NCI-H2029 treated with DMSO at 0.1 percent for 48 hours (cell line): ENCODE results near the gene RSPH3.
"Not testable (repeated sequence)": the region's sequence is repeated elsewhere in the genome, so short reads cannot be mapped to it uniquely, and the experiment has no call there.

Experiments used
- DNase-seq: peaks from one replicate; lab custom pipeline; 2025; lab: John Stamatoyannopoulos, UW

RSPH3 gene

DNA sequence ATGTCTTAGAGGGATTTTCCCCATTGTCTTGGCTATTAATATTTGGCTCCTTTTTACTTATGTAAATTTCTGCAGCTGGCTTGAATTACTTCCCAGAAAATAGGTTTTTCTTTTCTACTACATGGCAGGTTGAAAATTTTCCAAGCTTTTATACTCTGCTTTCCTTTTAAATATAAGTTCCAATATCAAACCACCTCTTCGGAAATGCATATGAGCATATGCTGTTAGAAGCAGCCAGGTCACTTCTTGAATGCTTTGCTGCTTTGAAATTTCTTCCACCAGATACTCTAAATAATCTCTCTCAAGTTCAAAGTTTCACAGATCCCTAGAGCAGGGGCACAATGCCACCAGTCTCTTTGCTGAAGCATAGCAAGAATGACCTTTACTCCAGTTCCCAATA, 25.2 kb upstream of the RSPH3 start:
- DNase-seq: not testable (repeated sequence)

DNA sequence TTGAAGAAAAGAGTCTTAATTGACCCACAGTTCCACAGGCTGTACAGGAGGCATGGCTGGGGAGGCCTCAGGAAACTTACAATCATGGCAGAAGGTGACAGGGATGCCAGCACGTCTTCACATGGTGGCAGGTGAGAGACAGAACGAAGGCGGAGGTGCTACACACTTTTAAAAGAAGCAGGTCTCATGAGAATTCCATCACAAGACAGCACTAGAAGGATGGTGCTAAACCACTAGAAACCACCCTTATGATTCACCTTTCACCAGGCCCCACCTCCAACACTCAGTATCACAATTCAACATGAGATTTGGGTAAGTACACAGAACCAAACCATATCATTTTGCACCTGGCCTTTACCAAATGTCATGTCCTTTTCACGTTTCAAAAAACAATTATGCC, 23.9 kb upstream of the RSPH3 start:
- DNase-seq: no peak

DNA sequence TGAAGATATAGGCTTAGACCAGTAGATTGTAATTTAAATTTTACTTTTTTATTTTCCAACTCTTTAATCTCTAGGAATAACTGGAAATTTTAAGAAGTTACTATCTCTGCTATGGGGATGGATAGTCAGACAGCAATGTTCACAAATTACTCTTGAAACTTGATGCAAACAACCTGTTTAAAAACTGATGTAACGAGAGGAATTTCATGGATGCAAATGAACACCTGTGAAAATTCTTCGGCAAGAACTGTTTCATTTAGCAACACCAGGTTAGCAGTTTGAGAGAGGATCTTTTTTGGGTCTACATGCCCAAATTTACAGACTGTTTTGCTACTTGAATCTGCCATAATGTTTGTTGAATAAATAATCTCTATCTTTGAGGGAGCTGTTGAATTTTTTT, 20.0 kb upstream of the RSPH3 start:
- no peak for DNase-seq

DNA sequence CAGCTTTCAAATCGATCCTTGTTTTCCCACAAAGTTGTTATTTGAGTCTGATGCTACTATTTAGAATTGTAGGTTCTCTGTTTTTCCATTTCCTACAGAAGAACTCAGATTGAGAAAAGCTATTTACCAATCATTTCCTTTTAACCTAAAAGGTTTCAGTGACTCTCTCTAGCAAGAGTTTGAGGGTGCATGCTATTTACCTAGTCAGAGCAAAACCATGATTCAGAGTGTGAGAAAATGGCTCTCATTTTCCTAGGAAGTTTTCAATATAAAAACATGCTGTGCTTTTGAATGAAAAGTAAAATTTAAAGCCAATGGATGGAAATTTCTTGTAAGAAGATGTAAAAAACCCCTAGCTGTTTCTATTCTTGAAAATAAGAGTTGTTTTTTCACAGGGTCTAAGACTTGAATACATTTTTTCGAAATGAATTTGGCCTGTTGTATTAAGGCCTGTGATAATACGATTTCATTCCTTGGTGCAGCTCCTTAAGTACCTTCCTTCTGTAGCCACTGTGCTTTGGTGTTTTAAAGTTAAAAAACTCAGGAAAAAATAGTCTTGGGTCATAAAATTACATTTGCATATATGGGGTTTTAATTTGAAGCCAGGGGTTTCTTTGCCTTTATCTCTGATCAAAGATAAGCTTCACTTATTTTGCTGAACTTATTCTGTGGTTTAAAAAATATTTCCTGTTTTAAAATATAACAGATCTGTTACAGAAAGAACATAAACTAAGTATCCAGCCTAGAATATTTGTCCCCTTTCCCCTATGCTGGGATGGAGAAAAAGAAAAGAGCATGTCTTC, 18.0 kb upstream of the RSPH3 start:
- DNase-seq: no peak

DNA sequence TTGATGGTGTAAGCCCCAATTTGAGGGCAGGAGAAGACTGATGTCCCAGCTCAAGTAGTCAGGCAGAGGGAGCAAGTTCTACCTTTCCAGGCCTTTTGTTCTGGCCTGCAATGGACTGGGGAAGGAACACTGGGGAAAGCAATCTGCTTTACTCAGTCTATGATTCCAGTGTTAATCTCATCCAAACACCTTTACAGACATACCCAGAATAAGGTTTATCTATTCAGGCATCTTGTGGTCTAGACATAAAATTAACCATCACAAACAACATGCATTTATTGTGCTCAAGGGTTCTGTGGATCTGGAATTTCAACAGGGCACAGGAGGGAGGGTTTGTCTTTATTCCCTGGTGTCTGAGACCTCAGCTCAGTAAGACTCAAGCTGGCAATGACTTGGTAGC, 14.4 kb upstream of the RSPH3 start:
- no peak for DNase-seq

DNA sequence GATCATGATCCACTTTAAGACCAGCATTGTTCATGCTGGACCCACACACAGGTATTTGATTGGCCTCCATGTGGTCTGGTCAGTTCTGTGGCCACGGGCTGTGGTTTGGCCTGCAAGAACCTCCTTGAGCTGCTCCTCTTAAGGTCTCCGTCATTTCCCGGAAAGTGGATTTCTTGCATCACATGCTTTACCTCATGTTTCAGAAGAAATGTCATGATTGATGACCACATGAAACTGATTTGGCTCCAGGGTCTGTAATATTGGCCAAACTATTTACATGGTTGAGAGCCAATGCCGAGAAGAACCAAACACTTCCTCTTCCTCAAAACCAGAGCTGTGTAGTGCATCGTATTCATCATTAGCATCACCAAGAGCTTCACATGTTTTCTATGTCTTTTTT, 13.2 kb upstream of the RSPH3 start:
- no peak for DNase-seq

DNA sequence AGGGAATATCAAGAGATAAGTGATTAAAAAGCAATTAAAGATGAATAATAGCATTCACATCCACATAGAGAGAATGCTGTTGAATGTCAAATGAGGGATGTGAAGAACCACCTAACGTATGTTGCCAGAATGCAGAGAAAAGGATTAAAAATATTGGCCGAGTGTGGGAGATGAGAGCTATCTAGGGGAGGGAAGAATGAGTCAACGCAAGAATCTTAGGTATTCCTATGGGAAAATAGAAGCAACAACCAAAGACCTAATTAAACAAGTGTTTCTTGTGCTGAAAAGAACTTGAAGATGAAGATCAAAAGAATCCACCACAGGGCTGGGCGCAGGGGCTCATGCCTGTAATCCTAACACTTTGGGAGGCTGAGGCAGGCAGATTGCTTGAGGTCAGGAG, 12.2 kb upstream of the RSPH3 start:
- no peak for DNase-seq

DNA sequence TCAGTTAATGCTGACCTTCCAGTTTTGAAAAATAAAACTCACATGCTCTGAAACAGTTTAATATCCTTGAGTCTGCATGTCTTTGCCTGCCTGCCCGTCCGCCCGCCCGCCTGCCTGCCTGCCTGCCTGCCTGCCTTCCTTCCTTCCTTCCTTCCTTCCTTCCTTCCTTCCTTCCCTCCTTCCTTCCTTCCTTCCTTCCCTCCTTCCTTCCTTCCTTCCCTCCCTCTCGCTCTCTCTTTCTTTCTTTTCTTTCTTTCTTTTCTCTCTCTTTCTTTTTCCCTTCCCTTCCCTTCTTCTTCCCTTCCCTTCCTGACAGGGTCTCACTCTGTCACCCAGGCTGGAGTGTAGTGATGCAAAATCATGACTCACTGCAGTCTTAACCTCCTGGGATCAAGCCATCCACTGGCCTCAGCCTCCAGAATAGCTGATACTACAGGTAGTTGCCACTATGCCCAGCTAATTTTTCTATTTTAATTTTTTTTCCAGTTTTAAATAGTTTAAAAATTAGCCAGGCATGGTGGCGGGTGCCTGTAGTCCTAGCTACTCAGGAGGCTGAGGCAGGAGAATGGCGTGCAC, 10.1 kb upstream of the RSPH3 start:
- DNase-seq: not testable (repeated sequence)

DNA sequence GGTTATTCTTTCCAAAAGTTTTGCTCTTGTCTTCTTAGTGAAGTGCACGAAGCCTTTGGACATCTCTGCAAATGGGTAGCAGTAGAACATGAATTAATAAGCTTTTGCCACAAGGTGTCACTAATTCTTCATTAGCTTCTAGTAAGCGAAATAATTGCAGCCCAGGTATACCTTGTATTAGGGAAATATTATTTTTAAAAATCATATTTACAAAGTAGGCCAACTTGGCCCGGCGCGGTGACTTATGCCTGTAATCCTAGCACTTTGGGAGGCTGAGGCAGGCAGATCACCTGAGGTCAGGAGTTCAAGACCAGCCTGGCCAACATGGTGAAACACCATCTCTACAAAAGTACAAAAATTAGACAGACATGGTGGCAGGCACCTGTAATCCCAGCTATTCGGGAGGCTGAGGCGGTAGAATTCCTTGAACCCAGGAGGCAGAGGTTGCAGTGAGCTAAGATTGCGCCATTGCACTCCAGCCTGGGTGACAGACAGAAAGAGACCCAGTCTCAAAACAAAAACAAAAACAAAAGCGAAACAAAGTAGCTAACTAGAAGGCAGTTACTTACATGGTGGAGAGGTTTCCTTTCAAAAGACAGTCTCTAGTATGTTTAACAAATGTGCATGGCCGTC, 8.8 kb upstream of the RSPH3 start:
- peak; percentile 1 for DNase-seq

DNA sequence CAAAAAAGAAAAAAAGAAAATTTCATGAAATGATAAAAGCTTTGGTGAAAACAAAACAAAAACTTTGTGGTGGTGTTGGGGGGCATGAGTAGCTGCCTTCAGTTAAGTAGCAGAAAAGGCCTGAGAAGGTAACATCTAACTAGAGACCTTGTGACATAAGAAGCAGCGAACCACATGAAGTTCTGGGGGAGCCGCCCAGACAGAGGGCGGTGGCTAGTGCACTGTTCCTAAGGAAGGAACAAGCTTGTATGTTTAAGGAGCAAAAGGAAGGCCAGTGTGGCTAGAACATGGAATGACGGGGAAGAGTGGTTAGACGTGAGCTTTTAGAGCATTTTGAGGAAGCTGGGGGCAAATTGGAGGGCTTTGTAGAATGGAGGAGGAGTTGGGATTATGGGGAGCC, 7.5 kb upstream of the RSPH3 start:
- no peak for DNase-seq

DNA sequence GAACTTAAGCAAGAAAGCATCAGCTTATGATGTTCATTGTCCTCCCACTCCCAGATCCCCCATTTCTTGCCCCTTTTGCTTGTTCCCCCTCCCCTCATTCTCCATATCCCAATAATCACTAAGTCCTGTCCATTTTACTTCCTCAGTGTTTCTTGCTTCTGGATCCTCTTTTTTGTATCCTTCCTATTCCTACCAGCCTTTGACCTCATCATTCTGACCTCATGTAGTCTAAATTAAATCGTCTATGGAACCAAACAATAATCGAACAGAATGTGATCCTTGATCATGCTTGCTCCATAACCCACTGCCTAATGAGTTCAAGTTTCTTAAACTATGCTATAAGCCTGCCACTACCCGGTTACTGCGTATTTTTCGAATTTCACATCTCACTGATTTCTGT, 5.4 kb upstream of the RSPH3 start:
- no peak for DNase-seq

DNA sequence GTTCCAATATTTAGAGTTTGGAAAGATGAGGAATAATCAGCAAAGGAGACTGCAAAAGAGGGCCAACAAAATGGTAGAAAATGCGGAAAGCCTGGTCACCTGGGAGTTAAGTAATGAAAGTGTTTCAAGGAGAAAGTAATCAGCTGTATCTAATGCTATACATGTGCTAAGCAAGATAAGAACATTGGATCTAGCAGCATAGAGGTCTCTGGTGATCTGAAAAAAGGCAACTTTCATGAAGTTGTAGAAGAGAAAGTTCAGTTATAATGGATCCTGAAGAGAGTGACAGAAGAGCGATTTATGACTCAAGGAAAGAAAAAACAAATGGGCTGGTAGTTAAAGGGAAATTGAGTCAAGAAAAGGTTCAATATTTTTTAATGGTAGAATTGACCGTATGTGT, 4.6 kb upstream of the RSPH3 start:
- DNase-seq: no peak

DNA sequence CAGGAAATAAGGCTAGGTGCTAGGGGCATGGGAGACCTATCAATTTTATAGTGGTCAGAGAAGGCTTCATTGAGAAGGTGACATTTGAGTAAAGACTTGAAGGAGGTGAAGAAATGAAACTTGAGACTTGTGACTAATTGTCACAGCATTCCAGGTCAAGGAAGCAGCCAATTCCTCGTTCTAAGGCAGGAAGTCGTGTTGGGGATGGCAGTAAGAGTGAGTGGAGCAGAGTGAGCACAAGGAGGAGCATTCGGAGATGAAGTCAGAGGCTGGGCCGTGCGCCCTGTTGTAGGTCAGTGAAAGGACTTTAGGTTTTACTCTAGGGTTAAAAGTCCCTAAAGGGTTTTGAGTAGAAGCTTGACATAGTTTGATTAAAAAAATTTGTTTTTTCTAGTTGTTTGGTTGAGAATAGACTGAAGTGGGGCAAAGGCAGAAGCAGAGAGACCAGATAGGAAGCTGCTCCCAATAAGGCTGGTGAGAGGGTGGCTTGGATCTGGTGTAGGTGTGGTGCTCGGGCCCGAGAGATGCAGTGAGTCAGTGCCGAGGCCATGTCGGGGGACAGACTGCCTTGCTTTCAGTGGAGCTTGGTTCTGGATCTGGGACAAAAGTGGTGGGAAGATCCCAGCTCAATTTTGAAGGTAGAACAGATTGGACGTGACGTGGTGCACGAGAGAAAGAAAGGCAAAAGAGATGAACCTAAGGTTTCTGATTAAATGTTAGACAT, 2.6 kb upstream of the RSPH3 start:
- DNase-seq: no peak

DNA sequence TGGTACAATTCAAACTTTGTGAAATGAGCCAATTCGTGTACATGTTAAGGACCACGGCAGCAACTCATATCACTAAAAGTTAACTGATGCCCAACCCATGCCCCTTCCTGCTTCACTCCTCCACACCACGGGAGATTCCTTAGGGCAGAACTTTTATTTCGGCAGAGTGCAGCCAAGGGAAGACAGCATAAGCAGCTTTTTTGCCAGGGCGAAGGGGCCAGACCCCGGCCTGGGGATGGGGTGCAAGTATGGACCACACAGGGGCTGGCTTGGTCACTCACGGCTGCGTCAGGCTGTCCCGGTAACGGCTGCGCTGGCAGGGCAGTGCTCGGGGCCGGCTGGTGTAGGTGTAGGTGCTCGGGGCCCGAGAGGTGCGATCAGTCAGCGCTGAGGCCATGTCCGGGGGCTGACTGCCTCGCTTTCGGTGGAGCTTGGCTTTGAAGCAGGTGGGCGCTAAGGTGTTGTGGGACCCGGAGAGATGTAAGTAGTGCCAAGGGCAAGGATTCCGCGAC, 792 bp downstream of the RSPH3 start:
- DNase-seq: no peak

DNA sequence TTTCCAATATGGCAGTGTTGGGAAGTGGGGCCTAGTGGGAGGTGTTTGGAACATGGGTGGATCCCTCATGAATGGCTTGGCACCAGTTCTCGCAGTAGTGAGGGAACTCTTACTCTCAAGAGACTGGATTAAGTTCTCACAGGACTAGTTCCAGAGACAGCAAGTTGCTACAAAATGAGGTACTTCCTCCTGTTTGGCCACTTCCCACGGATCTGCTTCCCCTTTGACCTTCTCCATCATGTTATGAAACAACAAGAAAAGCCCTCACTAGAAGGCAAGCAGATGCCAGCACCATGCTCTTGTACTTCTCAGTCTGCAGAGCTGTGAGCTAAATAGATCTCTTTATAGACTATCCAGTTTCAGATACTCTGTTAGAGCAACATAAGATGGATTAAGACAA, 3.1 kb downstream of the RSPH3 start:
- no peak for DNase-seq

DNA sequence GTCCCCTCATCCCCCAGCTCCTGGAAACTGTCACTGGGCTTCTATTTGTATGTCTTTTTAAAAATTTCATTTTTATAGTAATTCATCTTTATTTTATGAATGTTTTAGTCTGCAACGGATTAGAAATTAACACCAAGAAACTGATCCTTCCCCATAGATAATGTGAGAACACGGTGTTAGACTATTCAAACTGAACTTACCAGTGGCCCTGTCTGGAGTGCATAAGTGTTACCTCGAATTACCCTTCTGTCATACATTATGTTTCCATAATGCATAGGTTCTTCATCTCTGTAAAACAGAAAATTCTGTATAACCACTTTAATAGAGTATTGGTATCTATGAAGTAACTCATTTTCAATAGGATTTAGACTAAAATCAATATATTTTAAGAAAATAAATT, 6.4 kb downstream of the RSPH3 start:
- no peak for DNase-seq

DNA sequence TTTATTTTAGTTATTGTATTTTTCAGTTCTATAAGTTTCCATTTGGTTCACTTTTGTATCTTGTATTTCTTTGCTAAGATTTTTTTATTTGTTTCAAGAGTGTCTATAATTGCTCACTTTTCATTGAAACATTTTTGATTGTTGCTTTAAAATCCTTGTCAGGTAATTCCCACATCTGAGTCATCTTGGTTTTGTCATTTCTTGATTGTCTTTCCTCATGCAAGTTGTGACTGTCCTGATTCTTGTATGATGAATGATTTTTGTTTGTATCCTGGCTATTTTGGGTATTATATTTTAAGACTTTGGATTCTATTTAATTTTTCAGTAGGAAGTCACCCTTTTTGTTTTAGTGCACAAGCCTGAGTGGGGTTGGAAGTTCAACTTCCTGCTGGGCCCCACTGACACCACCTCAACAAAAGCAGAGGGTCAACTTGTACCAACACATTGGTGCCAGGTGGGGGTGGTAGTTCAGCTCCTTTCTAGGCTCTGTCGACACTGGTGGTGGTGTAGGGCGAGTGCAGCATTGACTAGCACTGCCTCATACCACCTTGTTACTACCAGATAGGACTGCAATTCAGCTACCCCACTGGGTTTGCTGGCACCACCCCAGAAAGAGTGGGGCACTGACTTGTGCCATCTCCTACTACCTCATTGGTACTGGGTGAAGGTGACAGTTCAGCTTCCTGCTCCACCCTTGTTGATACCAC, 8.8 kb downstream of the RSPH3 start:
- no peak for DNase-seq

DNA sequence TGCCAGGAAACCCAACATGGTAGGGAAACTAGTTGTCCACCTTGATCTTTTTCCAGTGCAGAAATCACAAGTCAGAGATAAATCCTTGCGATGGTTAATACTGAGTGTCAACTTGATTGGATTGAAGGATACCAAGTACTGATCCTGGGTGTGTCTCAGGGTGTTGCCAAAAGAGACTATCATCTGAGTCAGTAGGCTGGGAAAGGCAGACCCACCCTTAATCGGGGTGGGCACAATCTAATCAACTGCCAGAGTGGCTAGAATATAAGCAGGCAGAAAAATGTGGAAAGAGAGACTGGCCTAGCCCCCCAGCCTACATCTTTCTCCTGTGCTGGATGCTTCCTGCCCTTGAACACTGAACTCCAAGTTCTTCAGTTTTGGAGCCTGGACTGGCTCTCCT, 10.3 kb downstream of the RSPH3 start:
- not testable (repeated sequence) for DNase-seq

DNA sequence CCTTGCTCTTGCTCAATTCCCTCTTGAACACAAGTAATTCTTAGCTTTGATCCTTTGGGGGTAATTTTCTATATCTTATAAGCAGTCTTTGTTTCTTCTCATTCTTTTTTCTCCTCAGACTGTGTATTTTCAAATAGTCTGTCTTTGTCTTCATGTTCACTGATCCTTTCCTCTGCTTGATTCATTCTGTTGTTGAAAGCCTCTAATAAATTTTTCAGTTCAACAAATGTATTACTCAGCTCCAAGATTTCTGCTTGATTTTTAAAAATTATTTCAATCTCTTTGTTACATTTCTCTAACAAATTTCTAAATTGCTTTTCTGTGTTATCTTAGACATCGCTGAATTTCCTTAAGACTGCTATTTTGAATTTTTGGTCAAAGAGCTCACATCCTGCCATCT, 11.5 kb downstream of the RSPH3 start:
- no peak for DNase-seq

DNA sequence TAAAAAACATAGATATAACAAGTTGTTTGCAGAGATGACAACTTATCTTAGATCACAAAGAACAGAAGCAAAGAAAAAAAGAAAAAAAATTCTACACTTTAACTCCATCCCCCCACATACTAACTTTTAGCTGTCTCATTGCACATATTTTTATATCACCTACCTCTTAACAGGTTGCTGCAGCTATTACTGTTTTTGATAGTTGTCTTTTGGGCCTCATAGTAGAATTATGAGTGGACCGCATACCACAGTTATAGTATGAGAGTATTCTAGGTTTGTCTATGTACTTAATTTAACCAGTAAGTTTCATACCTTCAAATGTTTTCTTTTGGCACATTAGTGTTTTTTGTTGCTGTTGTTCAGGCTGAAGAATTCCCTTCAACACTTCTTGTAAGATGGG, 12.3 kb downstream of the RSPH3 start:
- no peak for DNase-seq

DNA sequence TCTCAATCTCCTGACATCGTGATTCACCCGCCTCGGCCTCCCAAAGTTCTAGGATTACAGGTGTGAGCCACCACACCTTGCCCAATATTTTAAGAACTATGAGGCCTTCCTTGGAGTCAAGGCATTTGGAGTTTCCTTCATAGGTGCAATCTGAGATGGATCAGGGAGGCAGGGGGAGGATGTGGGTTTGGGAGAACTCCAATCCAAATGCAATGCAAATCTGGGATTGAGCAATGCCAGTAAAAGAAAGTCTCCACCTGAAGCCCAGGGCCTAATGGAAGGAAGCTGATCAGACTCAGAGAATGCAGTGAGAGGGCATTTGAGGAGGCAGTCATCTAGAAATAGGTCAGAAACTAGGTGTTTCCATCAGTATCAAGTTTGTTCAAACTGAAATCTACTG, 21.2 kb downstream of the RSPH3 start:
- no peak for DNase-seq

DNA sequence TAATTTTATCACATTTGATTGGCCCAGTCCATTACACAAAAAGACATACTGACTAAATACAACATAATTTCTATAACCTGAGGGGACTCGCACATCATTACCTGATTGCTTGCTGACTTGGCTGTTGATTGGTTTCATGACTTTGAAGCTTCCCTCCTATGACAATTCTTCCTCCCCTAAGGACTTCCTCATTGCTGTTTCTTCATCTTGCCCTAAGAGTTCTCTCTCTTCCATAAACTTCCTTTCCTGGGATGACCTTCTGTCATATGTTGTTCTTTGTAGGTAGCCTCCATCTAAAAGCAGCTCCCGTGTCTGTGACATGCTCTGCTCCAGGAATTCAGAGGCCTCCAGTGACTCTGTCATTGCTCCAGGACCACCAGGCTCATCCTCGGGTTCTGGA, 22.6 kb downstream of the RSPH3 start:
- no peak for DNase-seq
